ENCODE measurements around the gene CTPS1.

The CTPS1 gene

GRCh38 chr1:40983286-40983685 lies 3.8 kb downstream of the CTPS1 start:
- H3K4me3 ChIP-seq (ENCODE audit: low read length), result no peak overlapping the region
- TF ChIP-seq CTCF (IDR thresholded peaks at IDR 0.05; ENCODE audit: insufficient read depth, low read depth, low read length, missing control alignments), result no peak
- peak; percentile 63 for DNase-seq (ENCODE audit: low read depth)

- no peak for TF ChIP-seq CTCF (IDR thresholded peaks at IDR 0.05; ENCODE audit: insufficient read depth, low read depth, low read length, missing control alignments)
- DNase-seq (ENCODE audit: low read depth), result peak; percentile 76
- H3K4me3 ChIP-seq (ENCODE audit: low read length), result no peak overlapping the region
These were observed 4.6 kb downstream of the CTPS1 start for GRCh38 chr1:40984066-40984465.

GRCh38 chr1:40984531-40984930 lies 5.0 kb downstream of the CTPS1 start:
- TF ChIP-seq CTCF (IDR thresholded peaks at IDR 0.05; ENCODE audit: insufficient read depth, low read depth, low read length, missing control alignments), result no peak
- peak; percentile 53 for DNase-seq (ENCODE audit: low read depth)
- no peak overlapping the region for H3K4me3 ChIP-seq (ENCODE audit: low read length)

GRCh38 chr1:40985161-40985560 lies 5.7 kb downstream of the CTPS1 start:
- DNase-seq (ENCODE audit: low read depth), result no peak
- TF ChIP-seq CTCF (IDR thresholded peaks at IDR 0.05; ENCODE audit: insufficient read depth, low read depth, low read length, missing control alignments), result no peak
- H3K4me3 ChIP-seq (ENCODE audit: low read length), result no peak overlapping the region

- DNase-seq (ENCODE audit: low read depth), result no peak
These were observed 6.4 kb downstream of the CTPS1 start for GRCh38 chr1:40985875-40986274.

GRCh38 chr1:40986328-40986783 lies 6.9 kb downstream of the CTPS1 start:
- no peak for TF ChIP-seq CTCF (IDR thresholded peaks at IDR 0.05; ENCODE audit: insufficient read depth, low read depth, low read length, missing control alignments)
- H3K4me3 ChIP-seq (ENCODE audit: low read length), result no peak overlapping the region
- DNase-seq (ENCODE audit: low read depth), result no peak

More at GRCh38 chr1:40985875-40986274, 6.4 kb downstream of the CTPS1 start:
- no peak for TF ChIP-seq CTCF (IDR thresholded peaks at IDR 0.05; ENCODE audit: insufficient read depth, low read depth, low read length, missing control alignments)
- H3K4me3 ChIP-seq (ENCODE audit: low read length), result no peak overlapping the region

GRCh38 chr1:40986956-40987355 lies 7.5 kb downstream of the CTPS1 start:
- H3K4me3 ChIP-seq (ENCODE audit: low read length), result no peak overlapping the region
- no peak for DNase-seq (ENCODE audit: low read depth)
- TF ChIP-seq CTCF (IDR thresholded peaks at IDR 0.05; ENCODE audit: insufficient read depth, low read depth, low read length, missing control alignments), result no peak
